Measurements from ENCODE around the gene CYP21A2.
"Not testable (repeated sequence)": the region's sequence is repeated elsewhere in the genome, so short reads cannot be mapped to it uniquely, and the experiment has no call there.

The CYP21A2 gene

GRCh38 chr6:32045811-32046449, 7.7 kb downstream of the CYP21A2 start:
- no peak for DNase-seq (ENCODE audit: low read depth)
- no peak overlapping the region for H3K4me3 ChIP-seq (replicated peaks; ENCODE audit: low read depth, low read length)
- no peak for TF ChIP-seq CTCF (IDR thresholded peaks at IDR 0.05; ENCODE audit: low read length, missing control alignments)

- no peak overlapping the region for H3K4me3 ChIP-seq (replicated peaks; ENCODE audit: low read depth, low read length)
- no peak for TF ChIP-seq CTCF (IDR thresholded peaks at IDR 0.05; ENCODE audit: low read length, missing control alignments)
- DNase-seq (ENCODE audit: low read depth), result peak; percentile 31
These were observed 8.4 kb downstream of the CYP21A2 start for GRCh38 chr6:32046450-32047083.

GRCh38 chr6:32047084-32047478, 8.9 kb downstream of the CYP21A2 start:
- peak; percentile 46 for DNase-seq (ENCODE audit: low read depth)
- TF ChIP-seq CTCF (IDR thresholded peaks at IDR 0.05; ENCODE audit: low read length, missing control alignments), result no peak
- no peak overlapping the region for H3K4me3 ChIP-seq (replicated peaks; ENCODE audit: low read depth, low read length)

- DNase-seq (ENCODE audit: low read depth), result no peak
- no peak for TF ChIP-seq CTCF (IDR thresholded peaks at IDR 0.05; ENCODE audit: low read length, missing control alignments)
- no peak overlapping the region for H3K4me3 ChIP-seq (replicated peaks; ENCODE audit: low read depth, low read length)
These were observed 9.3 kb downstream of the CYP21A2 start for GRCh38 chr6:32047539-32047854.

- TF ChIP-seq CTCF (IDR thresholded peaks at IDR 0.05; ENCODE audit: low read length, missing control alignments), result peak; percentile 77
- no peak overlapping the region for H3K4me3 ChIP-seq (replicated peaks; ENCODE audit: low read depth, low read length)
- DNase-seq (ENCODE audit: low read depth), result peak; percentile 65
These were observed 9.9 kb downstream of the CYP21A2 start for GRCh38 chr6:32047855-32048766.

- H3K4me3 ChIP-seq (replicated peaks; ENCODE audit: low read depth, low read length); DNase-seq (ENCODE audit: low read depth): not testable (repeated sequence)
These were observed 10.9 kb downstream of the CYP21A2 start for GRCh38 chr6:32049149-32049548.

- not testable (repeated sequence) for H3K4me3 ChIP-seq (replicated peaks; ENCODE audit: low read depth, low read length); DNase-seq (ENCODE audit: low read depth)
These were observed 11.5 kb downstream of the CYP21A2 start for GRCh38 chr6:32049736-32050135.

All from fibroblast of pulmonary artery (primary cell).